NCI-H1092 treated with DMSO at 0.1 percent for 48 hours (cell line): ENCODE results near the gene VAT1.
"Not testable (repeated sequence)": the region's sequence is repeated elsewhere in the genome, so short reads cannot be mapped to it uniquely, and the experiment has no call there.

ENCODE experiments used
- DNase-seq: peaks from one replicate; lab custom pipeline; 2025; lab: John Stamatoyannopoulos, UW

VAT1 gene

GRCh38 chr17:43006639-43007551 lies 15.3 kb downstream of the VAT1 start, which contains the start of gene IFI35:
IFI35 (plus strand) TSS chr17:43006784; CDS start chr17:43006948, 164 bp downstream.
- no peak for DNase-seq

DNA sequence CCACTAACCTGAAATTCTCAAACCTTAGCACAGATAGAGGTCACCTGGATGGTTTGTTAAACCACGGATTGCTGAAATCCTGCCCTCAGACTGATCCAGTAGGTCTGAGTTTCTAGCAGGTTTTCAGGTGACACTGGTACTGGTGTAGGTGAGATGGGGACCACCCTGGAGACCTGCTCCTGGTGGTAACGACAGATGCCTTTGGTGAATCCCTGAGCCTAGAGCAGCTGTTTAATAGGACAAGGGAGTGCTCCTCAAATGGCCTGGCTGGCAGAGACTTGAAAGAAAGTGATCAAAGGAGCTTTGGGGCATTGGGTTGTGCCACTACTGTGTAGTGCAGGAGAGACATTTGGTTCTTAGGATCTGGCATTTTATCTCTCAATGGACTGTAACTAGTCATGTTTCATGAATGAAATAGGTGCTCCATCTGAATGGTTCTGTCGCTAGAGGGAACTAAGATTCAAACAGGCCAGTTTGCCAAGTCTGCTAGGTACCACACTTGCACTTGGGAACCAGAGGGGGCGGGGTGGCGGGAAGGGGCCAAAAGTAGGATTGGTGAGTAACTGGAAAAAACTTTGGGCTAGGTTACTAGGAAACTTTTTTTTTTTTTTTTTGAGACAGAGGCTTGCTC lies 18.5 kb downstream of the VAT1 start:
- no peak for DNase-seq

DNA sequence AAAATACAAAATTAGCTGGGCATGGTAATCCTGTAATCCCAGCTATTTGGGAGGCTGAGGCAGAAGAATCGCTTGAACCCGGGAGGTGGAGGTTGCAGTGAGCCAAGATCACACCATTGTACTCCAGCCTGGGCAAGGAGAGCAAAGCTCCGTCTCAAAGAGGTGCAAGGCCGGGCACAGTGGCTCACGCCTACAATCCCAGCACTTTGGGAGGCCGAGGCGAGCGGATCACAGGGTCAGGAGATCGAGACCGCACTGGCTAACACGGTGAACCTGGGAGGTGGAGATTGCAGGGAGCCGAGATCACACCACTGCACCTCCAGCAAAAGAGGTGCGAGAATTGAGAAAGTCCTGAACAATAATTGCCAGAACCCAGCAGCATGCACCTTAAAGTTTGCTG lies 21.3 kb downstream of the VAT1 start:
- not testable (repeated sequence) for DNase-seq

GRCh38 chr17:42999003-42999525 lies 23.1 kb downstream of the VAT1 start:
- no peak for DNase-seq

GRCh38 chr17:42997984-42998938 lies 23.9 kb downstream of the VAT1 start, which contains the start of gene RPL27:
RPL27 (plus strand) TSS chr17:42998419; CDS start chr17:42998751, 332 bp downstream.
- peak; percentile 99 for DNase-seq

DNA sequence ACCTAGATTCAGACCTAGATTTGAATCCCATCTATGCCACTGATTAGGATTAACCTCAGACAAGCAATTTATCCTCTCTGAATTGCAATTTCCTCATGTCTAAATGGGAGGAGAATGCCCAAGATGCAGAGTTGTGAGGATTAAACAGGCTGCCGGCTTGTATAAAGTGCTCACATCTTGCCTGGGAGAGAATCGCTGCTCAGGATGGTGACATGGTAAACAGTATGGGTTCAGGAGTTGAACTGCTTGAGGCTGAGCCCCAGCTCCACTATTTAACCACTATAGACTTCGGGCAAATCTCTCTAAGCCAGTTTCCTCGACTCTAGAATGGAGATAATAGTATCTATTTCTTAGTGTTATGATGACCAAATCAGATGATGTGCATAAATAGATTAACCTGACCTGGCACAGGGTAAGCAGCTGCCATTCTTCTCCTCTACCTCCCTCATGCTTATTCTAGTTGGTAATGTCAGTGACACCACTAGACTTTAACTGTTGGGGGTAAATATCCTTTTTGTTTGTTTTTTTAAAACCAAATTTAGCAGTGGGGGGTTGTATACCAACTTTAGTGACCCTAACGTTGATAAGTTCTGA lies 24.7 kb downstream of the VAT1 start:
- DNase-seq, result peak; percentile 59

- not testable (repeated sequence) for DNase-seq
Observed at GRCh38 chr17:42993913-42994312, 28.3 kb downstream of the VAT1 start.

- no peak for DNase-seq
Observed at GRCh38 chr17:42992872-42993271, 29.3 kb downstream of the VAT1 start.

DNA sequence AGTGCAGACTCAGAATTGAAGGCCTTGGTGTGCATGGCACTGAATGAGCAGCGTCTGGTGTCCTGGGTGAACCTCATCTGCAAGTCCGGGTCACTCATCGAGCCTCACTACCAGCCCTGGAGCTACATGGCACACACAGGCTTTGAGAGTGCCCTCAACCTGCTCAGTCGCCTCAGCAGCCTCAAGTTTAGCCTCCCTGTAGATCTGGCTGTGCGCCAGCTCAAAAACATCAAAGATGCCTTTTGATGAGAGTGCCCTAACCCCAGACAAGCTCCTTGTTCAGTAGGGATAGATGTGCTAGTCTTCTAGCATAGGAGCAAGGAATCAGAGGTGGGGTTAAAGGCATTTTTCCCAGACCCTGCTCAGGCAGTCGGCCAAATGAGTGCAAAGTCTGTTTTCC lies 30.7 kb downstream of the VAT1 start:
- no peak for DNase-seq

DNA sequence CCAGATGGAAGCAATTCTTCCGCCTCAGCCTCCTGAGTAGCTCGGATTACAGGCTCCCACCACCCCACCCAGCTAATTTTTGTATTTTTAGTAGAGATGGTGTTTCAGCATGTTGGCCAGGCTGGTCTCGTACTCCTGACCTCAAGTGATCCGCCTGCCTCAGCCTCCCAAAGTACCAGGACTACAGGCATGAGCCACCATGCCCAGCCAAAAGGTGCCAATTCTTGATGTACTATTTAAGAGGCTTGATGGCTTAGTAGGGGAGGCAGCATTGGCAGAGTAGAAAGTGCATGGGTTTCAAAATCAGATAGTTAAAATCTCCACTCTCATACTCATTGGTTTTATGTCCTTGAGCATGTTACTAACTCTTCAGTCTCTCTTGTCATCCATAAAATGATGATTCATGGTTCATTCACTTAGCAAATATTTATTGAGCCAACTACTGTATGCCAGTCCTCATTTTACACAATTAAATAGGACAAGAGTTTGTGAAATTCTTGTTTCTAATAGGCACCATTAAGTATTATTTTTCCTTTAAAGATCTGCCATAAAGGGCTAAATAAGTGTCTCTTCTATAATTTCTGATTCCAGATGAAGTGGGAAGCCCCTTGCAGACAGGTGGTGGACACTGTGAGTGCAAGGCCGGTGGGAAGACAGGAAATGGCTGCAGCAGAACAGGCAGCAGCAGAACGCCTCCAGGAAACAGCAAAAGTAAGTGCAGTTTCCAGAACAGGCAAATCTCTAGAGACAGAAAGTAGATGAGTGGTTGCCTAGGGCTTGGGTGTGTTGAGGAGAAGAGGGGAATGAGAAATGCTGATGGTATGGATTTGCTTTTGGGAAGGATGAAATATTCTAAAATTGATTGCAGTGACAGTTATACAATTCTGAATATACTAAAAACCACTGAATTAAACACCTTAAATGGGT lies 32.2 kb downstream of the VAT1 start:
- DNase-seq, result no peak

DNA sequence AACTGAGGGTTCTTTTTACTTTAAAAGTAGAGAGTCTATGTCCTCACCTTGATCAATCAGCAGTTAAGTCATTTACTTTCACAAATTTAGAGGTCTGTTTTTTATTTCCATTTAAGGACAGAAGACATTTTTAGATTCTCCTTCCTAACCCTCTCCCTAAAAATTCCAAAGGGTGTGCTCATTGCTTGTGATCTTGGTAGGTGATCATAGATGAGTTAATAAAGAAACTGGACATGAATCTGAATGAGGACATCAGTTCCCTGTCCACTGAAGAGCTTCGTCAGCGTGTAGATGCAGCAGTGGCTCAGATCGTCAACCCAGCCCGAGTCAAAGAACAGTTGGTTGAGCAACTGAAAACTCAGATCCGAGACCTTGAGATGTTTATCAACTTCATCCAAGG lies 33.0 kb downstream of the VAT1 start:
- DNase-seq, result no peak

DNA sequence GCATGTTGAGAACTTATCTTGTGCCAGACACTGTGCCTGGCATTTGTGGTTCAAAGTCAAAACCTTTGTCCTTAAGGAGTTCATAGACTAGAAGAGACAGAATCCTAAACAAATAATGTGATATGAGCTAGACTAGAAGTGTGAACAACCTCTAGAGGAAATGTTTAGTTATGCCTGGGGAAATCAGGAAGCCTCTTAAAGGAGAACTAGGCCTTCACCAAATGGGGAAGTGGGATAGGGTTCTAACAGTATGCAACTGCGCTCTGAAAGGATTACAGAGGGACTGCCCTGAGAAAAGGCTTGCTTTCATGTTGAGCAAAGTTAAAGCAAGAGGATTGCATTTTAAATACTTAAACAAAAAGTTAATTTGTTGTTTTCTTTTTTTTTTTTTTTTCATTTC lies 37.0 kb downstream of the VAT1 start:
- DNase-seq, result no peak

- DNase-seq, result no peak
Observed at GRCh38 chr17:42982266-42982665, 39.9 kb downstream of the VAT1 start.

- peak; percentile 51 for DNase-seq
Observed at GRCh38 chr17:42980766-42981397, 41.3 kb downstream of the VAT1 start.

GRCh38 chr17:42980274-42980765 lies 41.9 kb downstream of the VAT1 start, which contains the start of gene RUNDC1:
RUNDC1 (plus strand) TSS chr17:42980565; CDS start chr17:42980577, 12 bp downstream.
- peak; percentile 79 for DNase-seq

DNA sequence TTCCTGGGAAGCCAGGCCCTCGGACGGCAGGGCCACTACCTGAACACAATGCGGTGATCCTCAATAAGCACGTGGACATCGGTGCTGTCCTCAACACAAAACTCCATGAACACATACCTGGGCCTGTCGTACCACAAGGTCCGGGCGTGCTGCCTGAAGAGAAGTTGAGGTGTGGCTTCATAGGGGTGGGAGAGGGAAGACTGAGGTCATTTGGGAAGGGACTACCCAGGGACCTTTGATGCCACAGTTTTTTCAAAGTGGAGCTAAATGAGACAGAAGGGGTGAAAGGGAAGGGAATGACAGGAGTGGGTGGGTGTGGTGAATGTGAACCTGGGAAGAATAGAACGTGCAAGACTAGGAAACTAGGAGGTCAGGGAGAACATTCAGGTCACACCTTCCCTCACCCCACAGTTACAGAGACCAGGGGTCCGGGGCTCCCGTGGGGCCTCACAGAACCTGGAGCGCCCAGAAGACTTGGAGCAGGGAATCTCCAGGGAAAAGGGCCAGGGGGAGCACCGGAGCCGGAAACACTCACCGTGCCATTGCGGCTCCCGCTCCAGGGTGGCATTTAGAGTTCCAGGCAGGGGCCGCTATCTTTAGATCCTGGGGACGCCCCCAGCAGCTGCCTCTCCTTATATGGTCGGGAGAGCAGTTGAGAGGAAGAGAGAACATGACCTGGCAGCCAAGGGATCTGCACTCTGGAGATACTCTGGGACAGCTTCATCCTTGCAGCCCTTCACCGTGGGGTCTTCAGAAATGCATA lies 42.5 kb downstream of the VAT1 start, which contains the start of gene PTGES3L:
TSS of gene PTGES3L (minus strand) at position 570 of the 763 bp plus-strand sequence. CDS start at position 543, 27 bp downstream.
- DNase-seq, result peak; percentile 68

GRCh38 chr17:42975701-42976100 lies 46.5 kb downstream of the VAT1 start:
- not testable (repeated sequence) for DNase-seq

DNA sequence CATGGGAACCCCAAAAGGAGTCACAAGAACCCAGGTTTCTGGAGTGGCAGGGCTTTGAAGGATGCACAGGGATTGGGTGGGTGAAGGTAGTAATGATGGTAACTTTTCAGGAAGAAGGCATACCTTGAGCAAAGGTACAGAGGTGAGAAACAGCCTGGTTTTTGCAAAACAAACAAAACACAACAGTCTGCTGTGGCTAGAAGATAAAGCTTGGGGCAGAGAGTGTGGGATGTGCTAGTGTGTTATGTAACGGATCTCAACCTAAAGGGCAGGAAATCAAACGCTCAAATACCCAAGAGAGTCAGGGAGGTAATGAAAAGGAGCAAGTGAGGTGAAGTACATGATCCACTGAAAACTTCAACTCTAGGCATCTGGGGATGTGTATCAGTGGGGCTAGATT lies 46.9 kb downstream of the VAT1 start:
- DNase-seq, result no peak
